Adrenal gland (tissue), 12 donors: ENCODE measurements around the gene OVOL3. TPM values are rescaled to one million over a fixed set of nuclear protein-coding genes. Genes with fewer than 3 reads are reported as not detected.

ENCODE experiments used
- DNase-seq, 7 donors: peaks; one replicate each; pipeline ENCODE4 v3.0.0-alpha.2; 2019 to 2020
- H3K27ac ChIP-seq, 5 donors: fragments of 200-600 bp; sonication (generic) in 4 of 5; 1 replicate in 3 of 5; 2 replicates in 2 of 5; pipeline versions ENCODE4 v1.5.1 to v1.8.0; 2016 to 2020; ENCODE audit warnings: mild to moderate bottlenecking in 1 of 5
- H3K27me3 ChIP-seq: fragments of 200-600 bp; 2 replicates; pipeline ENCODE4 v1.8.0; 2021
- H3K36me3 ChIP-seq, 2 donors: fragments of 200-600 bp; replicated peaks in 1 of 2; 1 replicate in 1 of 2; 2 replicates in 1 of 2; pipeline versions ENCODE4 v1.5.1 to v1.8.0; 2018 to 2022
- H3K4me1 ChIP-seq, 2 donors: fragments of 200-600 bp; replicated peaks in 1 of 2; 1 replicate in 1 of 2; 2 replicates in 1 of 2; pipeline versions ENCODE4 v1.5.1 to v1.8.0; 2018 to 2021
- H3K4me3 ChIP-seq, 4 donors: fragments of 200-600 bp; sonication (generic) in 3 of 4; one replicate each; pipeline ENCODE4 v1.5.1; 2016 to 2018
- H3K9me3 ChIP-seq, 3 donors: fragments of 200-600 bp; sonication (generic) in 1 of 3; replicated peaks in 1 of 3; 1 replicate in 2 of 3; 2 replicates in 1 of 3; pipeline versions ENCODE4 v1.5.1 to v1.8.0; 2016 to 2021
- CTCF ChIP-seq, 6 experiments: fragments of 450-650 bp in 4 of 6; fragments of 200-600 bp in 2 of 6; sonication (generic) in 1 of 6; IDR thresholded peaks; 1 replicate in 5 of 6; 2 replicates in 1 of 6; pipeline versions ENCODE4 v1.5.1 to v1.8.0; 2016 to 2021; ENCODE audit warnings: antibody characterized with exemption in 6 of 6, mild to moderate bottlenecking in 2 of 6, moderate library complexity in 1 of 6
- POLR2A ChIP-seq, 2 donors: fragments of 450-650 bp; IDR thresholded peaks; one replicate each; pipeline ENCODE4 v1.6.1; 2017; ENCODE audit warnings: antibody characterized with exemption in 2 of 2, mild to moderate bottlenecking in 2 of 2, moderate library complexity in 1 of 2
- WGBS, 4 donors: extraction: QIAGEN DNeasy Blood & Tissue Kit in 2 of 4; methylation state at CpG; one replicate each; pipeline versions ENCODE4 v1.1.5 to v1.1.7; 2013 to 2017; 5-methylcytosine and 5-hydroxymethylcytosine counted together
- intact Hi-C, 2 donors: fragments of 100-400 bp; cut with DNase I; formaldehyde crosslinking; loops; one replicate each; pipeline versions ENCODE4 v1.14.1 to v1.15.0; 2022 to 2023
- polyA plus RNA-seq, 3 donors: library from polyadenylated mRNA; stranded (reverse); fragments of 200-250 nt in 2 of 3; fragments of 350-450 nt in 1 of 3; fragmentation: Illumina TruSeq in 1 of 3; extraction: RNeasy Lipid Tissue Mini Kit (QIAGEN cat#74804) in 1 of 3; gene quantifications; one replicate each; pipeline ENCODE4 v1.2.3, GENCODE V29; 2013 to 2014
- total RNA-seq, 9 donors: library from RNA; depleted of rRNA in 4 of 9; stranded (reverse); fragments of >200 nt in 4 of 9; fragments of 120-200 nt in 1 of 9; fragmentation: NEBNext Ultra II Directional in 1 of 9; extraction: Animal tissue kit (Norgen Biotek cat#: 25700) in 1 of 9; gene quantifications; one replicate each; pipeline versions ENCODE4 v1.1.0 to v1.2.4, GENCODE V29; 2013 to 2023
- donor health status: healthy with polysubstance abuse.
- donor health status: Bipolar disorder and iron deficiency.
- donor health status: DM: yes; HTN: yes; CAD: no.
- donor health status: DM: no; HTN: no; CAD: no.
- donor health status: DM: no; HTN: no; CAD: no.
- donor health status: DM: yes; HTN: yes; CAD: no.

OVOL3 gene
- total and polyA plus RNA-seq, 12 donors, result not detected

GRCh38 chr19:36101550-36102327 lies 9.2 kb upstream of the OVOL3 start:
- no peaks in the 10 kb centered on the region for H3K27me3 ChIP-seq
- no peak overlapping the region for H3K4me3 ChIP-seq
- H3K27ac ChIP-seq, result no peak overlapping the region
- no peaks in the 10 kb centered on the region for H3K36me3 ChIP-seq
- intact Hi-C loops, result no loop called here
- no peak for DNase-seq
- TF ChIP-seq POLR2A (IDR thresholded peaks at IDR 0.05), result no peak
- no peak for TF ChIP-seq CTCF (IDR thresholded peaks at IDR 0.05)
- WGBS, 4 donors, result 88 to 93% (median 93%) methylated on average over 11 to 27 of the region's 27 CpGs
- H3K9me3 ChIP-seq, result no peaks in the 10 kb centered on the region
- H3K4me1 ChIP-seq, result no peaks in the 10 kb centered on the region

- Histone ChIP-seq H3K4me1 (no peaks in the 10 kb centered on the region), H3K4me3 (no peak overlapping the region), H3K9me3 (no peaks in the 10 kb centered on the region), H3K27me3 (no peaks in the 10 kb centered on the region), H3K27ac (no peak overlapping the region), H3K36me3 (no peaks in the 10 kb centered on the region)
- WGBS, 4 donors, result 94 to 96% (median 95%) methylated on average over 5 to 24 of the region's 24 CpGs
- TF ChIP-seq CTCF (IDR thresholded peaks at IDR 0.05), result no peak
- no peak for TF ChIP-seq POLR2A (IDR thresholded peaks at IDR 0.05)
- DNase-seq, result no peak
- intact Hi-C loops, result no loop called here
Measured at GRCh38 chr19:36103040-36103626, 7.8 kb upstream of the OVOL3 start.

DNA sequence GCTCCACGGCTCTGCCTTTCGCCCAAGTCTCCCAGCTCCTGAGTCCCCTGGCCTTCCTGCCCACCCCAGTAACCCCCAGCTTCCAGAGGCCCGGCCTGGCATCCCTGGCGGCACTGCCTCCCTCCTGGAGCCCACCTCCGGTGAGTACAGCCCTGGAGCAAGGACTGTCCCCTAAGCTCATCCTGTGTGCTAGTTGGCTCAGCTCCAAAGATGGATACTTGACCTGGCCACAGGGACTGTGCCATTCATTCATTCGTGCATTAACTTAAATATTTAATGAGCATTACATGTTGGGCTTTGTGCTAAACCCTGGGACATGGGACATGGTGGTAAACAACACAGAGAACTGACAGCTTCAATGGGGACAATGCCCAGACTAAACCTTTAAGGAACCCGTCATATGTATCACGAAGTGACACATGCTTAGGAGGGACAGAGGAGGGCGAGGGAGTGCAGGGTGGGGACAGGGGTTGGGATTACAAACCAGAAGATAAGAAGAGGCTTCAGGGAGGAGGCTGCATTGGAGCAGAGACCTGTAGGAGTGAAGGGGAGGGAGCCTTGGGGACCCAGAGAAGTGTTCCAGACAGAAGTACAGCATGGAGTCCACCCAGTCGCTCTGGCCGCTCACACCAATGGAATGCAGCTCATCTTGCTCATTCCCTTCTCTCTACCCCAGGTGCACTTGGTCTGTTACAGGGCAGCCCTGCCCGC lies 6.9 kb upstream of the OVOL3 start:
- H3K4me3 ChIP-seq, result no peak overlapping the region
- intact Hi-C loops, result no loop called here
- TF ChIP-seq CTCF (IDR thresholded peaks at IDR 0.05) (no peak), POLR2A (IDR thresholded peaks at IDR 0.05) (no peak)
- 92 to 97% (median 94%) methylated on average over 8 to 12 of the region's 12 CpGs for WGBS, 4 donors
- H3K27ac ChIP-seq, result no peak overlapping the region
- DNase-seq, result no peak
- H3K27me3 ChIP-seq, result no peaks in the 10 kb centered on the region
- no peaks in the 10 kb centered on the region for H3K4me1 ChIP-seq
- H3K36me3 ChIP-seq, result no peaks in the 10 kb centered on the region
- H3K9me3 ChIP-seq, result no peaks in the 10 kb centered on the region

GRCh38 chr19:36106441-36106840 lies 4.5 kb upstream of the OVOL3 start:
- intact Hi-C loops, result no loop called here
- Histone ChIP-seq H3K9me3 (no peaks in the 10 kb centered on the region), H3K4me3 (no peak overlapping the region), H3K27me3 (no peaks in the 10 kb centered on the region), H3K4me1 (no peaks in the 10 kb centered on the region), H3K36me3 (no peaks in the 10 kb centered on the region), H3K27ac (no peak overlapping the region)
- TF ChIP-seq POLR2A (IDR thresholded peaks at IDR 0.05), result no peak
- no peak for TF ChIP-seq CTCF (IDR thresholded peaks at IDR 0.05)
- no peak for DNase-seq
- 92 to 97% (median 95%) methylated on average over 6 of the region's 6 CpGs for WGBS, 4 donors
